Measurements from ENCODE around the gene KCNIP4. TPM values are rescaled to one million over a fixed set of nuclear protein-coding genes. Genes with fewer than 3 reads are reported as not detected.

The KCNIP4 gene
- total and polyA plus RNA-seq, 2 donors from 2014 or later, result 9.8 to 43.9 TPM

DNA sequence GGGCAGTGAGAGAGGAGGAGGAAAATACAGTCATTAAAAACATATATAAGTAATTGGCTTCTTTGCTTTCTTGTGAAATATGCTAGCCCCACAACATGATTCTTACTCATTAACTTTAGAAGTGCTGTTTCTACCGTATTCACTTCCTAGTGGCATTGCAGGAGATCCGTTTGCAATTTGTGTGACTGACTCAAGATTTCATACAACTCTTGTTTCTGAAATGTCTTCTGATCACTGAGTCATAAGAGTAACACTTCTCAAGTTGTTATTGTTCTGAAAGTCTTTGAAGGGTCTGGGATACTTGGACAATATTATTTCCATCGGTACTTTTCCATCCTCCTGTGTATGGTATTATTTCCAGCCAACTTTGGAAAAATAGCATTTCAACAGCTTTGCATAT is 937.5 kb downstream of the KCNIP4 start:
- no peak for FAIRE-seq
- no peaks in the 10 kb centered on the region for H3K27me3 ChIP-seq (ENCODE audit: control insufficient read depth, insufficient read depth, low read length)
- H3K4me3 ChIP-seq (ENCODE audit: low read length in 3 of 3), result no peak overlapping the region
- no peaks in the 10 kb centered on the region for H3K4me1 ChIP-seq (ENCODE audit: control insufficient read depth in 2 of 3, insufficient read depth in 2 of 3, low read depth in 1 of 3, low read length in 3 of 3)
- no peaks in the 10 kb centered on the region for H3K9me3 ChIP-seq (ENCODE audit: control insufficient read depth in 2 of 3, insufficient read depth in 1 of 3, low read length in 3 of 3)
- H3K27ac ChIP-seq (ENCODE audit: low read depth in 2 of 2, low read length in 2 of 2), result no peak overlapping the region
- TF ChIP-seq, protein P1, sequence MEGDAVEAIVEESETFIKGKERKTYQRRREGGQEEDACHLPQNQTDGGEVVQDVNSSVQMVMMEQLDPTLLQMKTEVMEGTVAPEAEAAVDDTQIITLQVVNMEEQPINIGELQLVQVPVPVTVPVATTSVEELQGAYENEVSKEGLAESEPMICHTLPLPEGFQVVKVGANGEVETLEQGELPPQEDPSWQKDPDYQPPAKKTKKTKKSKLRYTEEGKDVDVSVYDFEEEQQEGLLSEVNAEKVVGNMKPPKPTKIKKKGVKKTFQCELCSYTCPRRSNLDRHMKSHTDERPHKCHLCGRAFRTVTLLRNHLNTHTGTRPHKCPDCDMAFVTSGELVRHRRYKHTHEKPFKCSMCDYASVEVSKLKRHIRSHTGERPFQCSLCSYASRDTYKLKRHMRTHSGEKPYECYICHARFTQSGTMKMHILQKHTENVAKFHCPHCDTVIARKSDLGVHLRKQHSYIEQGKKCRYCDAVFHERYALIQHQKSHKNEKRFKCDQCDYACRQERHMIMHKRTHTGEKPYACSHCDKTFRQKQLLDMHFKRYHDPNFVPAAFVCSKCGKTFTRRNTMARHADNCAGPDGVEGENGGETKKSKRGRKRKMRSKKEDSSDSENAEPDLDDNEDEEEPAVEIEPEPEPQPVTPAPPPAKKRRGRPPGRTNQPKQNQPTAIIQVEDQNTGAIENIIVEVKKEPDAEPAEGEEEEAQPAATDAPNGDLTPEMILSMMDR (IDR thresholded peaks at IDR 0.05; ENCODE audit: borderline replicate concordance, extremely low read depth, insufficient read depth), result no peak
- H3K36me3 ChIP-seq (ENCODE audit: control insufficient read depth in 2 of 3, insufficient read depth in 3 of 3, low read length in 3 of 3), result no peaks in the 10 kb centered on the region
- DNase-seq, result no peak
- no peak overlapping the region for H3K9ac ChIP-seq (ENCODE audit: low read length in 3 of 3)
- intact Hi-C loops (cut with DNase I), result no loop called here

DNA sequence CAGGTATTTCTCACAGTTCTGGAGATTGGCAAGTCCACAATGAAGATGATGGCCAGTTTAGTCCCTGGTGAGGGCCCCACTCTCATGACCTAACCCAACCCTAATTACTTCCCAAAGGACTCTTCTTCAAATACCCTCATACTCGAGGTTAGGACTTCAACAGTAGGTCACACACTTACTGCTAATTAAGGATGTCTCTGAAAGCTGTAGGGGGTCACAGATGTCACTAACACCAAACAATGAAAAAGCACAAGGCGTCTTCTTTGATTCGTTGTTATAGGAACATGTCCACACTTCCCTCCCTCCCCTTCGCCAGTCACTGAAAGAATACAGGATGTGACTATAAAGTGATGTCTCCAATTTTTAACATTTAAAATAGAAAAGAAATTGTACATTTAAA is 938.6 kb downstream of the KCNIP4 start:
- intact Hi-C loops (cut with DNase I), result no loop called here
- no peaks in the 10 kb centered on the region for H3K36me3 ChIP-seq (ENCODE audit: control insufficient read depth in 2 of 3, insufficient read depth in 3 of 3, low read length in 3 of 3)
- H3K27ac ChIP-seq (ENCODE audit: low read depth in 2 of 2, low read length in 2 of 2), result no peak overlapping the region
- TF ChIP-seq, protein P1 (IDR thresholded peaks at IDR 0.05; ENCODE audit: borderline replicate concordance, extremely low read depth, insufficient read depth), result no peak
- no peaks in the 10 kb centered on the region for H3K4me1 ChIP-seq (ENCODE audit: control insufficient read depth in 2 of 3, insufficient read depth in 2 of 3, low read depth in 1 of 3, low read length in 3 of 3)
- H3K27me3 ChIP-seq (ENCODE audit: control insufficient read depth, insufficient read depth, low read length), result no peaks in the 10 kb centered on the region
- no peak overlapping the region for H3K4me3 ChIP-seq (ENCODE audit: low read length in 3 of 3)
- FAIRE-seq (no peak), DNase-seq (no peak)
- no peak overlapping the region for H3K9ac ChIP-seq (ENCODE audit: low read length in 3 of 3)
- H3K9me3 ChIP-seq (ENCODE audit: control insufficient read depth in 2 of 3, insufficient read depth in 1 of 3, low read length in 3 of 3), result no peaks in the 10 kb centered on the region

DNA sequence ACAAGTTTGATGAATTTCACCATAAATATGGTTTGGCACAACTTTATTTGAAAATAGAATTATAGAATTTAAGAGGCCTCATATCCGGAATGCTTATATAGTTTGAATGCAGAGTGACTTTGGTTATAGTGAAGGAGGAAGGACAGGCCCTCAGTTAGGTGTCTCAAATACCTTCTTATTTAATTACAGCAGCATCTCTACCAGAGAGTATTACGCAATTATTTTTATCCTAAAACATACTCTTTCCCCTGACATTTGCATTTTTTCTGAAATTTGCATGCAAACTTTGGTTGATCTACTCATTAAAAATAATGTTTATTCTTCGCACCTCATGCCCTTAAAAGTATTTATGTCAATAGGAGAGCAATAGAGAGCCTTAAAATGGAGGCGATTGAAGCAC is 942.9 kb downstream of the KCNIP4 start:
- Histone ChIP-seq H3K36me3 (ENCODE audit: control insufficient read depth in 2 of 3, insufficient read depth in 3 of 3, low read length in 3 of 3) (no peaks in the 10 kb centered on the region), H3K27ac (ENCODE audit: low read depth in 2 of 2, low read length in 2 of 2) (no peak overlapping the region), H3K9me3 (ENCODE audit: control insufficient read depth in 2 of 3, insufficient read depth in 1 of 3, low read length in 3 of 3) (no peaks in the 10 kb centered on the region), H3K9ac (ENCODE audit: low read length in 3 of 3) (no peak overlapping the region), H3K4me1 (ENCODE audit: control insufficient read depth in 2 of 3, insufficient read depth in 2 of 3, low read depth in 1 of 3, low read length in 3 of 3) (no peaks in the 10 kb centered on the region), H3K4me3 (ENCODE audit: low read length in 3 of 3) (no peak overlapping the region), H3K27me3 (ENCODE audit: control insufficient read depth, insufficient read depth, low read length) (no peaks in the 10 kb centered on the region)
- TF ChIP-seq, protein P1 (IDR thresholded peaks at IDR 0.05; ENCODE audit: borderline replicate concordance, extremely low read depth, insufficient read depth), result no peak
- no peak for FAIRE-seq
- intact Hi-C loops (cut with DNase I), result no loop called here
- DNase-seq, result no peak

DNA sequence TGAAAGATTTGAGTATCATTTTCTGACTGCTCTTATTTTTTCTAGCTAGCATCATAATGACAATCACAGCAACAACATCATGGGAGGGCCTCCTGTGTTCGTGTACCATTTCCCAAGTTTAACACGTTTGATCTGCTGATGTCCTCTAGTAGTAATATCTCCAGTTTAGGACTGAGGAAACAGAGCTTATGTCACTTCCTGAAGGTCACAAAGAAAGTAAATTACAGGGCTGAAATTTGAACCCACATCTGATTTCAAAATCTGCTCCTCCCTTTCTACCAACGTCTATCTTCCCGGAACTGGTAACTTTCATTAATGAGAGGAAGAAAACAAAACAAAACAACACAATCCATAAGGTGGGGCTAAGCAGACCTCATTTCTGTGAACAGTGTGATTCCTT is 945.6 kb downstream of the KCNIP4 start:
- Histone ChIP-seq H3K9me3 (ENCODE audit: control insufficient read depth in 2 of 3, insufficient read depth in 1 of 3, low read length in 3 of 3) (no peaks in the 10 kb centered on the region), H3K4me3 (ENCODE audit: low read length in 3 of 3) (no peak overlapping the region), H3K27me3 (ENCODE audit: control insufficient read depth, insufficient read depth, low read length) (no peaks in the 10 kb centered on the region), H3K9ac (ENCODE audit: low read length in 3 of 3) (no peak overlapping the region), H3K27ac (ENCODE audit: low read depth in 2 of 2, low read length in 2 of 2) (no peak overlapping the region), H3K36me3 (ENCODE audit: control insufficient read depth in 2 of 3, insufficient read depth in 3 of 3, low read length in 3 of 3) (no peaks in the 10 kb centered on the region), H3K4me1 (ENCODE audit: control insufficient read depth in 2 of 3, insufficient read depth in 2 of 3, low read depth in 1 of 3, low read length in 3 of 3) (no peaks in the 10 kb centered on the region)
- DNase-seq (no peak), FAIRE-seq (no peak)
- TF ChIP-seq, protein P1 (IDR thresholded peaks at IDR 0.05; ENCODE audit: borderline replicate concordance, extremely low read depth, insufficient read depth), result no peak
- intact Hi-C loops (cut with DNase I), result no loop called here

Data from kidney (tissue), 14 donors.